GM12875 (cell line): ENCODE measurements around the gene KCNK6.
"Not testable (repeated sequence)": the region's sequence is repeated elsewhere in the genome, so short reads cannot be mapped to it uniquely, and the experiment has no call there.

Experiments
- H3K4me3 ChIP-seq: one replicate; pipeline ENCODE4 v1.5.1; 2011; ENCODE audit warnings: low read depth, low read length, control low read depth
- CTCF ChIP-seq: IDR thresholded peaks from 2 replicates; pipeline ENCODE4 v1.5.1; 2011; ENCODE audit warnings: low read depth, mild to moderate bottlenecking, control low read depth, inconsistent platforms, low read length, moderate library complexity, borderline replicate concordance; ENCODE audit not compliant: insufficient read depth

The KCNK6 gene

GRCh38 chr19:38337360-38337653 lies 17.7 kb downstream of the KCNK6 start:
- H3K4me3 ChIP-seq, result peak overlapping the region; percentile 46
- TF ChIP-seq CTCF, result no peak

- not testable (repeated sequence) for H3K4me3 ChIP-seq
These were observed 19.4 kb downstream of the KCNK6 start for GRCh38 chr19:38339011-38339410.

- no peak overlapping the region for H3K4me3 ChIP-seq
- TF ChIP-seq CTCF, result no peak
These were observed 21.3 kb downstream of the KCNK6 start for GRCh38 chr19:38340927-38341326.

- no peak for TF ChIP-seq CTCF
- H3K4me3 ChIP-seq, result no peak overlapping the region
These were observed 27.2 kb downstream of the KCNK6 start for GRCh38 chr19:38346837-38347236.

- no peak overlapping the region for H3K4me3 ChIP-seq
- TF ChIP-seq CTCF, result no peak
These were observed 31.2 kb downstream of the KCNK6 start for GRCh38 chr19:38350883-38351282.

GRCh38 chr19:38351865-38352395 lies 32.3 kb downstream of the KCNK6 start:
- TF ChIP-seq CTCF, result no peak
- H3K4me3 ChIP-seq, result no peak overlapping the region

- no peak for TF ChIP-seq CTCF
- no peak overlapping the region for H3K4me3 ChIP-seq
These were observed 33.0 kb downstream of the KCNK6 start for GRCh38 chr19:38352611-38353010.
